GM19468 (cell line): ENCODE results near the gene ELMOD1.

Experiments
- ATAC-seq: cut with Tn5 transposase; IDR thresholded peaks from one replicate; pipeline ENCODE4 v1.9.1; 2021; ENCODE audit warnings: mild to moderate bottlenecking, moderate library complexity, moderate number of reproducible peaks; ENCODE audit not compliant: unreplicated experiment; ENCODE audit errors: extremely low read depth

Gene ELMOD1

GRCh38 chr11:107625685-107625989 lies 34.7 kb downstream of the ELMOD1 start:
- no peak for ATAC-seq

DNA sequence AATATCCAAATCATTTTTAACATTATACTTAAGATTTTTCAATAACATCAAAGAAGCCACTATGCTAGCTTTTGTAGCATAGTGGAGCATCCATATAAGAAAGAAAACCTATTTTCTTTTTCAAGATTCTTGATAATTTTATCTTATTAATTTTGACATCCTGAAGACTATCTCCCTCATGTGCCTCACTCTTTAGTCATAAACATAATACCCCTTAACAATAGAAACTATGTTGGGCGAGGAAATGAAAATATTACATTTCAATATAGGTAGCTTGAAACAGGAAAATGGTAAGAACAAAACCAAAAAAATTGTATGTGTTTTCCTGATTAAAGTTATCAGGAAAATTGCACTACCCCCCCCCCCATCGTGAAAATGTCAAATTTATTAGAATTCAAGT lies 40.1 kb downstream of the ELMOD1 start:
- ATAC-seq = no peak

- ATAC-seq = no peak
Measured at GRCh38 chr11:107631931-107632330, 41.0 kb downstream of the ELMOD1 start.

DNA sequence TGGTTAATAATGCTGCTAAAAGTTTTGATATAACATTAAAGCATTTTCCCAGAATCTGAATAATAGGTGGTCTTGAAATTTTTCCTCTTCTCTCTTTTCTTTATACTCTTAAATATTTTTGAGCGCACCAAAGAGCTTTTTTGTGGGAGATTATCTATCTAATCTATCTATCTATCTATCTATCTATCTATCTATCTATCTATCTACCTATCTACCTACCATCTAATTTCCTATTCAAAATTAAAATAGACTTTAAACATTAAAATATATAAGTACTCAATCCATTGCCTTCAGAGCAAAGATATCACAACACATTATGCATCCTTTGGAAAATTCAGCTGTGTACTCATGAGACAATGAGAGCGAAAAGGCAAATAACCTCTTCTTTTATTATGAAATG lies 55.8 kb downstream of the ELMOD1 start:
- no peak for ATAC-seq

DNA sequence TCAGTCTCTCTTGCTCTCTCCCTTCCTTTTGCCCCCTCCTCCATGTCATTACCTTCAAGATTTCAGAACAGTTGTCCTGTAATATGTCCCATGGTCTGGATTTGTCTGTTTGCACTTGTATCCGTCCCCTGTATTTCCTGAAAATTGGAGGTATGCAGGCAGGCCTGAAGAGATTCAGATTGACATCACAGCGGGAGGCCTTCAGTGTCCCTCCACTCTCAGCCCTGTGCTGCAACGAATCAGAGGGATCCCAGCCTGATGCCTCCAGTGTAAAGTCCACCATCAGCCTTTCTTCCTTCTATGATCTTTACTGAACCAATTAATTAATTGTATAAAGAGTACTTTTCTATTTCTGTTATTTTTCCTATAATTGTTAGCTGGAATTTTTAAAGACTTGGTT lies 57.3 kb downstream of the ELMOD1 start:
- no peak for ATAC-seq

DNA sequence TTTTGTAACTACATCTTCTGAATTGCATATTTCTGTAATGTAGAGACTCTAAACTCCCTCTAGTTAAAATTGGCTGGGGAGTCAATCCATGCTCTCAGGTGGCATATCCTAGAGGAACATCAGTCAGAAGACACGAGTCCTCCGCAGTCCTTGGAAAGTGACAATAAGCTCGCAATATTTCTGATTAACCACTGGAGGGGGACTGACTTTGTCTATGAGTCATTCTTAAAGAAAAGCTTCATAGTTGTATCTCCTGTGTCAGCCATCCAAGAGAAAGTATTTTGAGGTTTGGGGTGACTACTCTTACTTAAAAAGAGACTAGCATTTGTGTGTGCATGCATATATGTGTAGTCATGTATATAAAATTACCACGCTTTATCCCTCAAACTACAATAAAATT lies 60.7 kb downstream of the ELMOD1 start:
- no peak for ATAC-seq

GRCh38 chr11:107653076-107653475 lies 62.1 kb downstream of the ELMOD1 start:
- no peak for ATAC-seq

GRCh38 chr11:107655602-107656001 lies 64.7 kb downstream of the ELMOD1 start:
- ATAC-seq = no peak

GRCh38 chr11:107659310-107659709 lies 68.4 kb downstream of the ELMOD1 start:
- no peak for ATAC-seq

- no peak for ATAC-seq
Measured at GRCh38 chr11:107660066-107660465, 69.1 kb downstream of the ELMOD1 start.

DNA sequence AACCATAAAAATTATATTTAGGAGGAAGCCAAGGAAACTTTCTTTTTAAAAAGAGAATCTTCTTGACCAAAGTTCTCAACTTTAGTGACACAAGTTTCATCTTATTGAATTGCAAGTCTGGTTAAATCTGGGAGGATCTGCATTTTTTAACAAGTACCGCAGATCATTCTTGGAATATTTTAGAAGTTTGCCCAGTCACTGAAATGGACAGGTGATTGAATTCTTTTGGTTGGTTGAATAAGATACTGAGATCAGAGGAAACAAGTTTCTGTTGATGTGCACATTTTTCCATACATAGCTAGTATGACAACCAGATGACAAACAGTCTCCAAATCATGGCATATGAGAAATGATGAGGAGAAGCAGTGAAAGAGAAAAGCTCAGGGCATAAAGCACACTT lies 70.7 kb downstream of the ELMOD1 start:
- ATAC-seq = no peak

GRCh38 chr11:107665018-107665417 lies 74.1 kb downstream of the ELMOD1 start:
- no peak for ATAC-seq

- no peak for ATAC-seq
Measured at GRCh38 chr11:107666911-107667613, 76.1 kb downstream of the ELMOD1 start.

DNA sequence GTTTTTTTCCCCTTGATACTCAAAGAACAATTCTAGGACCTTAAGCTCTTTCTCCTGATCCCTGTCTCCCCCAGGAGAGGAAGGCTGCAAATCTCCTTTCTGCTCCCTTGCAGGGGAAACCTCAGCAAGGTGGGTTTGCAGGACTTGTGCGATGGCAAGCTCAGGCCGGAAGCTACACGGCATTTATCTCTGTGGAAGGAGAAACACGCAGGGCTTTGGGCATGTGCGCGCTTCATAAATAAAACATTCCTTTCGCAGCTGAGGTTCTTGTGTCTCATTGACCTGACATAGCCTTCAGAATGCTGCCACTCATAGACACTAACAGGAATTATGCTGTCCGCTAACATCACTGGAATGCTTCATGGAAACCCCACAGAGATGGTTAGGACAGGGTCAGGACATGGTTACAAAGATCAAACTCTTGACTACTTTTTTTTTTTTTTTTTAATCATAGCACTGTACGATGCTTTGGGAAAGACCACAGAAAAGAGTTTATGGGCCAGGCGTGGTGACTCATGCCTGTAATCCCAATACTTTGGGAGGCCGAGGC lies 78.3 kb downstream of the ELMOD1 start:
- ATAC-seq = no peak

- no peak for ATAC-seq
Measured at GRCh38 chr11:107669893-107670601, 79.1 kb downstream of the ELMOD1 start.

DNA sequence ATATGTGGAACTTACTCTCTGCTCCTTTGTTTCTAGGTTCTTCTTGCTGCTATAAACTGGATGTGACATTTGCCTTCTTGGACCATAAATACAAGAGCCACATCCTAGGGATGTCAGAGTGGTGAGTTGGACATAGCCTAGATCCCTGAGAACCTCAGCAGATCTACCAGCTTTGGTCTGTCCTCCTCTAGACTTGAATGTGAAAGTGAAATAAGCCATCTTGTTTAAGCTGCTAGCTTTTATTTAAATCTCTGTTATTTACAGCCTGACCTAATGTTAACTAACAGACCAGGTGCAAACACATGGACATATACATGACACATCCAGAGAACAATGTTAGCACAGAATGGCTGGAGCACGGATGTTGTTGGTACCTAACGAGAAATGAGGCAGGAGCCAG lies 85.0 kb downstream of the ELMOD1 start:
- no peak for ATAC-seq

DNA sequence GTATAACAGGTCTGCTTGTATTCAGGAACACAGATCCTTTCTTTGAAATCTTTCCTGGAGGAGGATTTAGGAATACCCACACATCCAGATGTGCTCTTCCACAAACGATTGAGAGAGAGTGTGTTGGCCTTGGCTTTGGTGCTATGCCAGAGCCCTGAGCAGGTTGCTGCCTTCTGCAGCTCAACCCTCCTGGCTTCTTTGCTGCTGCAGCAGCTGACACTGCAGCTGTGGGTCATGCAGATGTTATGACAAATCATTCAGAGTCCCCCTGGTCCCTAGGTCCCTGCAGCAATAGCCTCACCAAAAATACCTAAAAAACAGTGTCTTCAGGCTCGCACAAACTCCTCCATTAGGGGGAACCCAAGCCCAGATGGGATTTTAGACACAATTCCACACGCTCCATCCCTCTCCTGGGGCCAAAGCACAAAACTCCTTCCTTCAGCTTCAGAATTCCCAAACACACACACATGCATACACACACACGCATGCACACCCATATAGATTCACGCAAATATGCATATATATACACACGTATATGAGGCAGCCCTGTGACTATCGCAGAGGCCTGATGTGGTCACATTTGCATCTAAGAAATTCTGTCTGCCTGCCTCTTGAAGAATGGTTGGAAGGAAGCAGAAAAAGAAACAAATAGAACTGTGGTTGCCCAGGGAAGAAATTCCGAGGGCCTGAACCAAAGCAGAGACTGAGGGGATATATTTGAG lies 85.5 kb downstream of the ELMOD1 start:
- no peak for ATAC-seq

DNA sequence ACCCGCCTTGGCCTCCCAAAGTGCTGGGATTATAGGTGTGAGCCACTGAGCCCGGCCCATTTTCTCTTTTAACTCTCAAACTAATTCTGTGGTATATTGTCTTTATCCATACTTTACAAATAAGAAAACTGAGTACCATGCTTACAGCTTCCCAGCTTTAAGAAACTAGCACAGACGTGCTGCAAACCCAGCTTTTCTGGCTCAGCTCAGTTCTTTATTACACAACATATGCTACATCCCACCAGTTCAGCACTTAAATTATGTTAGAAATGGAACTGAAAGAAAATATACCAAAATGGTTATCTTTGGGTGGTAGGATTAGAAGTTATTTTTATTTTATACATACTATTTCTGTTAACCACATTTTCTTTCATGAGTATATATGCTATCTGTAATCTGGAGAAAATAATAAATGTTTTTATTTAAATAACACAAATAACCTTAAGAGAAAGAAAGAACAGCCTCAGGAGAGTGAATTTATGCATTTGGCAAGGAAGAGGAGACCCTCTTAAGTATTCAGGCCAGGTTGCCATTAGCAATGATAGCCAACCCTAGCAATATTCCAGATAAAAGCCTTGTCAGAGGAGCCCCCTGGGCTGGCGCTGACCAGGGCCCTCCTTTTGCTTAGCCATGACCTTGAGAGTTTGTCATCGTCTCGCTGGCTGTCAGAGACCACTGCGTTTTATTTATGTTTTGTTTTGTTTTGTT lies 87.1 kb downstream of the ELMOD1 start:
- ATAC-seq = no peak

GRCh38 chr11:107678632-107678971 lies 87.7 kb downstream of the ELMOD1 start:
- no peak for ATAC-seq

- no peak for ATAC-seq
Measured at GRCh38 chr11:107679255-107680024, 88.5 kb downstream of the ELMOD1 start.
